GM21529 (cell line): Measurements from ENCODE around the gene JMJD6.
"Not testable (repeated sequence)": the region's sequence is repeated elsewhere in the genome, so short reads cannot be mapped to it uniquely, and the experiment has no call there.

ENCODE experiments used
- ATAC-seq: cut with Tn5 transposase; IDR thresholded peaks from one replicate; pipeline ENCODE4 v1.9.1; 2021; ENCODE audit not compliant: unreplicated experiment

JMJD6 gene

GRCh38 chr17:76737082-76737675, 10.8 kb upstream of the JMJD6 start, which contains the start of gene SRSF2:
Gene SRSF2, minus strand, starts transcription at chr17:76737331. Its CDS starts 171 bp downstream, at chr17:76737160.
- peak; percentile 65 for ATAC-seq

- peak; percentile 6 for ATAC-seq
Observed at GRCh38 chr17:76736349-76737081, 10.1 kb upstream of the JMJD6 start.

GRCh38 chr17:76735586-76736348, 9.4 kb upstream of the JMJD6 start:
- ATAC-seq: no peak

- ATAC-seq: no peak
Observed at GRCh38 chr17:76735006-76735405, 8.6 kb upstream of the JMJD6 start.

GRCh38 chr17:76734080-76734840, 7.9 kb upstream of the JMJD6 start:
- no peak for ATAC-seq

GRCh38 chr17:76733618-76733957, 7.2 kb upstream of the JMJD6 start:
- no peak for ATAC-seq

- ATAC-seq: no peak
Observed at GRCh38 chr17:76732734-76733617, 6.6 kb upstream of the JMJD6 start.

GRCh38 chr17:76731800-76732733, 5.7 kb upstream of the JMJD6 start:
- not testable (repeated sequence) for ATAC-seq

GRCh38 chr17:76727745-76728456, 1.5 kb upstream of the JMJD6 start:
- ATAC-seq: no peak

- ATAC-seq: peak; percentile 43
Observed at GRCh38 chr17:76726776-76727718, 641 bp upstream of the JMJD6 start, which contains the start of gene METTL23. Gene METTL23, plus strand, starts transcription at chr17:76726839. Its CDS starts 2,872 bp downstream, at chr17:76729711.

GRCh38 chr17:76725580-76726230, 701 bp downstream of the JMJD6 start:
- ATAC-seq: peak; percentile 27

- no peak for ATAC-seq
Observed at GRCh38 chr17:76723812-76724211, 2.6 kb downstream of the JMJD6 start.

GRCh38 chr17:76722977-76723376, 3.4 kb downstream of the JMJD6 start:
- ATAC-seq: not testable (repeated sequence)

GRCh38 chr17:76722279-76722678, 4.1 kb downstream of the JMJD6 start:
- ATAC-seq: no peak

- no peak for ATAC-seq
Observed at GRCh38 chr17:76721463-76721862, 4.9 kb downstream of the JMJD6 start.

- ATAC-seq: no peak
Observed at GRCh38 chr17:76720941-76721340, 5.5 kb downstream of the JMJD6 start.

- ATAC-seq: no peak
Observed at GRCh38 chr17:76720211-76720610, 6.2 kb downstream of the JMJD6 start.
